K562 (cell line): ENCODE data around the gene TJAP1. TPM values are rescaled to one million over a fixed set of nuclear protein-coding genes. Genes with fewer than 3 reads are reported as not detected.

Experiments
- AFF4 ChIP-seq: sonication (generic); formaldehyde crosslinking; IDR thresholded peaks from 2 replicates; pipeline ENCODE4 v1.8.0; 2023; ENCODE audit warnings: mild to moderate bottlenecking, missing genetic modification reagents
- BRD9 ChIP-seq: fragments of 450-650 bp; IDR thresholded peaks from 2 replicates; pipeline ENCODE4 v1.6.1; 2018; ENCODE audit warnings: low read depth; ENCODE audit not compliant: partially characterized antibody
- CHD1 ChIP-seq: fragments of 200-600 bp; sonication (generic); IDR thresholded peaks from one replicate; pipeline ENCODE4 v1.6.1; 2012; ENCODE audit warnings: mild to moderate bottlenecking, moderate library complexity, low read length, inconsistent platforms
- ERF ChIP-seq: fragments of 450-650 bp; formaldehyde crosslinking; IDR thresholded peaks from 2 replicates; pipeline ENCODE4 v1.4.0; 2020; ENCODE audit warnings: mild to moderate bottlenecking, mixed read lengths
- HMGN3 ChIP-seq: IDR thresholded peaks from 2 replicates; pipeline ENCODE4 v1.6.1; 2011; ENCODE audit warnings: borderline replicate concordance, low read depth, mild to moderate bottlenecking, mixed read lengths, low read length; ENCODE audit not compliant: insufficient read length; ENCODE audit errors: extremely low read depth
- NFIC ChIP-seq: fragments of 450-650 bp; IDR thresholded peaks from 2 replicates; pipeline ENCODE4 v1.6.1; 2017; ENCODE audit warnings: mild to moderate bottlenecking, inconsistent platforms
- RCOR1 ChIP-seq, 2 experiments: IDR thresholded peaks; 2 replicates each; pipeline ENCODE4 v1.6.1; 2012; ENCODE audit warnings: low read depth in 2 of 2, low read length in 2 of 2, borderline replicate concordance in 1 of 2, improper control_type of control experiment in 1 of 2
- TEAD2 ChIP-seq: fragments of 450-650 bp; IDR thresholded peaks from 2 replicates; pipeline ENCODE4 v1.6.1; 2016; ENCODE audit warnings: missing genetic modification characterization, control low read depth, missing compliant biosample characterization
- ZBED1 ChIP-seq: IDR thresholded peaks from 2 replicates; pipeline ENCODE4 v1.6.1; 2014
- ZFP30 ChIP-seq: fragments of 250-450 bp; sonication (Bioruptor Pico); IDR thresholded peaks from 2 replicates; pipeline ENCODE4 v1.8.0; 2022; ENCODE audit warnings: moderate library complexity, mild to moderate bottlenecking, inconsistent platforms, borderline replicate concordance
- ZNF175 ChIP-seq: fragments of 200-800 bp; sonication (Bioruptor generic); IDR thresholded peaks from 2 replicates; pipeline ENCODE4 v1.6.1; 2016; ENCODE audit warnings: low read depth, mild to moderate bottlenecking, missing genetic modification characterization, missing compliant biosample characterization
- polyA plus RNA-seq, 8 experiments: library from polyadenylated mRNA; depleted of rRNA in 4 of 8; stranded (reverse) in 5 of 8; unstranded in 3 of 8; fragments of >200 nt; fragmentation: Nextera tagmentation in 2 of 8; fragmentation: Illumina TruSeq in 1 of 8; extraction: Ambion mirVana in 2 of 8; extraction: Trizol in 1 of 8; gene quantifications; 2 replicates each; pipeline versions ENCODE4 v1.2.1 to v1.2.3, GENCODE V29; 2011 to 2014; ENCODE audit warnings: inconsistent platforms in 1 of 8, missing spikeins in 1 of 8
- total RNA-seq, 7 experiments: library from RNA; depleted of rRNA in 6 of 7; stranded (reverse); fragments of >200 nt in 6 of 7; fragmentation: Illumina TruSeq in 2 of 7; extraction: Trizol in 2 of 7; gene quantifications; 2 replicates each; pipeline versions ENCODE4 v1.2.1 to v1.2.3, GENCODE V29; 2011 to 2021; ENCODE audit warnings: low replicate concordance in 1 of 7
- TF ChIP-seq, protein P1 (sequence below): fragments of 250-450 bp; sonication (Bioruptor Pico); IDR thresholded peaks from 2 replicates; pipeline ENCODE4 v1.5.0; 2021; ENCODE audit warnings: mild to moderate bottlenecking, moderate library complexity
- TF ChIP-seq, protein P2 (sequence below): sonication (generic); formaldehyde crosslinking; IDR thresholded peaks from 2 replicates; pipeline ENCODE4 v1.8.0; 2022; ENCODE audit warnings: mild to moderate bottlenecking, missing genetic modification reagents, borderline replicate concordance
- TF ChIP-seq, protein P3 (sequence below): fragments of 450-650 bp; IDR thresholded peaks from 2 replicates; pipeline ENCODE4 v1.6.1; 2018; ENCODE audit warnings: mild to moderate bottlenecking, low read depth; ENCODE audit not compliant: partially characterized antibody
- TF ChIP-seq, protein P4 (sequence below): fragments of 250-450 bp; sonication (Bioruptor Pico); IDR thresholded peaks from 2 replicates; pipeline ENCODE4 v1.5.0; 2020; ENCODE audit warnings: mild to moderate bottlenecking

TJAP1 gene
- total and polyA plus RNA-seq, 9 of the 15 experiments (the other 6 are each of a cell fraction or from before 2014, with no cell fraction given) = 0.06 to 35.8 (median 16.2) TPM

DNA sequence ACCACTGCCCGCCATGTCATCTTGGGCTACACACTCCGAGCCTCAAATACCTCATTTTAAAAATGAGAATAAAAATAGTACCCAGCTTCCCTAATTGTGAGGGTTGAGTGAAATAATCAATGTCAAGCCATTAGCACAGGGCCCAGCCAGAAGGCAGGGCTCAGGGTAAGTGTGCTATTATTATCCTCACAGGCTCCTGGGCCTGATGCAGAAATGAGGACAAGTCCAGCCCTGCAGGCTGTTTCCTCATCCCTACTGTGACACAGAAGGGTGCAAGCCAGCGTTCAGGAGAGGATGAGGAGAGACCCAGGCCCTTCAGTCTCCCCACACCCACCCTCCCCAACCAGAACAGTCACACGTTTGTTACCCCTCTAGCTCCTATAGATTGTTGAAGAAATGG, 26.0 kb upstream of the TJAP1 start (continued):
- TF ChIP-seq, protein P1, sequence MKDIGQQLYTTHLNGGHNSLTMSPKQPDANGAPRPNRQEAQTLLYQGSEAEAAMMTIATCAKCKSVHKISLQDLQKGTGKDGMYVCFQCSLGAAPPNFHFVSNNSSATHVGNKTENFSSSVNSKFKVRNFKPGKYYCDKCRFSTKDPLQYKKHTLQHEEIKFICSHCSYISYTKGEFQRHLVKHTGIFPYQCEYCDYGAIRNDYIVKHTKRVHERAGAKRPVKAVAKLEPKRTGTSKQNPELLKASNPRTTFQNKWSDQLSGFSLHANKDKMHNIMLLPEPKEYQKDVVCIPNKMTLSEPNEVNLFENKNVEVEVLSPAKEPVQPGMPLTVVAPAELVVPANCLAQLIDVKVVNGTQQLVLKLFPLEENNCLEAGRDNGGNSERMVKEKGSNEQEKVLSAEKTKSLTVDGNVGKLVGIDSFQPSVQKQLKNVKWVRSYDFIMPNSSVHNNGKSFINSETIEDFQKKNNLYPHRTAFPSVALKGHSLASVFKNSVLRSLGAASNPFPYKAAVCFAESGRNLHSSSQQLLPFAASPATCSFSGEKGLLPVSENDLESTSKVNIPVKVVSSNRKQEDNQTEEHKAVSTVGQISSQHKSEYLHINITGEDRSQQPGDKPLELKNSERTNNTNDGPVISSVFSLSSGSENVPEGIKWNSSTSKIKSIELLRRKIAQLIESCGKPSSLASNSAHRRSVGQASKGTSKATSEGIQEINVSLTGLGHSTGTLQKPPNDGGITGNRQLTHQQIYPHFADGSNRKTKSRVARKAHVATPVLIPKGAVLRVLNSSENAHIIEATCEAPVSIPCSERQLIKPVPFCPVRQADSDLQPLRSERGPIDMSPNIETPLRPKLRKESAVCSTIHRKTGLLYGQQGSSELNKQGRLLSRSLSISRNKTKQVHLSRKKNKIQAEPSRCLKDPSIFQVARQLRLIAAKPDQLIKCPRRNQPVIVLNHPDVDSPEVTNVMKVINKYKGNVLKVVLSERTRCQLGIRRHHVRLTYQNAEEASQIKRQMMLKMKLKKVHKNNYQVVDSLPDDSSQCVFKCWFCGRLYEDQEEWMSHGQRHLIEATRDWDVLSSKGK (CRISPR knock-in tag) = no peak
- TF ChIP-seq TEAD2 (tag) (no peak), ZNF175 (CRISPR knock-in tag) (no peak), NFIC (no peak), RCOR1 (IDR thresholded peaks at IDR 0.05; ENCODE audit: borderline replicate concordance in 1 of 2, low read depth in 2 of 2, low read length in 2 of 2) (no peak), ZFP30 (CRISPR knock-in tag) (no peak), ERF (CRISPR knock-in tag) (no peak), BRD9 (no peak), CHD1 (no peak), AFF4 (no peak), ZBED1 (no peak), HMGN3 (no peak)
- TF ChIP-seq, protein P2, sequence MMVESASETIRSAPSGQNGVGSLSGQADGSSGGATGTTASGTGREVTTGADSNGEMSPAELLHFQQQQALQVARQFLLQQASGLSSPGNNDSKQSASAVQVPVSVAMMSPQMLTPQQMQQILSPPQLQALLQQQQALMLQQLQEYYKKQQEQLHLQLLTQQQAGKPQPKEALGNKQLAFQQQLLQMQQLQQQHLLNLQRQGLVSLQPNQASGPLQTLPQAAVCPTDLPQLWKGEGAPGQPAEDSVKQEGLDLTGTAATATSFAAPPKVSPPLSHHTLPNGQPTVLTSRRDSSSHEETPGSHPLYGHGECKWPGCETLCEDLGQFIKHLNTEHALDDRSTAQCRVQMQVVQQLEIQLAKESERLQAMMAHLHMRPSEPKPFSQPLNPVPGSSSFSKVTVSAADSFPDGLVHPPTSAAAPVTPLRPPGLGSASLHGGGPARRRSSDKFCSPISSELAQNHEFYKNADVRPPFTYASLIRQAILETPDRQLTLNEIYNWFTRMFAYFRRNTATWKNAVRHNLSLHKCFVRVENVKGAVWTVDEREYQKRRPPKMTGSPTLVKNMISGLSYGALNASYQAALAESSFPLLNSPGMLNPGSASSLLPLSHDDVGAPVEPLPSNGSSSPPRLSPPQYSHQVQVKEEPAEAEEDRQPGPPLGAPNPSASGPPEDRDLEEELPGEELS (CRISPR knock-in tag) = no peak
- TF ChIP-seq, protein P3, sequence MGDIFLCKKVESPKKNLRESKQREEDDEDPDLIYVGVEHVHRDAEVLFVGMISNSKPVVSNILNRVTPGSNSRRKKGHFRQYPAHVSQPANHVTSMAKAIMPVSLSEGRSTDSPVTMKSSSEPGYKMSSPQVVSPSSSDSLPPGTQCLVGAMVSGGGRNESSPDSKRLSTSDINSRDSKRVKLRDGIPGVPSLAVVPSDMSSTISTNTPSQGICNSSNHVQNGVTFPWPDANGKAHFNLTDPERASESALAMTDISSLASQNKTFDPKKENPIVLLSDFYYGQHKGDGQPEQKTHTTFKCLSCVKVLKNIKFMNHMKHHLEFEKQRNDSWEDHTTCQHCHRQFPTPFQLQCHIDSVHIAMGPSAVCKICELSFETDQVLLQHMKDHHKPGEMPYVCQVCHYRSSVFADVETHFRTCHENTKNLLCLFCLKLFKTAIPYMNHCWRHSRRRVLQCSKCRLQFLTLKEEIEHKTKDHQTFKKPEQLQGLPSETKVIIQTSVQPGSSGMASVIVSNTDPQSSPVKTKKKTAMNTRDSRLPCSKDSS = no peak
- TF ChIP-seq, protein P4, sequence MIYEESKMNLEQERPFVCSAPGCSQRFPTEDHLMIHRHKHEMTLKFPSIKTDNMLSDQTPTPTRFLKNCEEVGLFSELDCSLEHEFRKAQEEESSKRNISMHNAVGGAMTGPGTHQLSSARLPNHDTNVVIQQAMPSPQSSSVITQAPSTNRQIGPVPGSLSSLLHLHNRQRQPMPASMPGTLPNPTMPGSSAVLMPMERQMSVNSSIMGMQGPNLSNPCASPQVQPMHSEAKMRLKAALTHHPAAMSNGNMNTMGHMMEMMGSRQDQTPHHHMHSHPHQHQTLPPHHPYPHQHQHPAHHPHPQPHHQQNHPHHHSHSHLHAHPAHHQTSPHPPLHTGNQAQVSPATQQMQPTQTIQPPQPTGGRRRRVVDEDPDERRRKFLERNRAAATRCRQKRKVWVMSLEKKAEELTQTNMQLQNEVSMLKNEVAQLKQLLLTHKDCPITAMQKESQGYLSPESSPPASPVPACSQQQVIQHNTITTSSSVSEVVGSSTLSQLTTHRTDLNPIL (CRISPR knock-in tag) = no peak
- TF ChIP-seq, all 486 proteins: peak for 0
